Measurements from ENCODE around the gene LANCL3.

LANCL3 gene

GRCh38 chrX:37717708-37718107 is 146.2 kb downstream of the LANCL3 start:
- Histone ChIP-seq H3K36me3 (no peaks in the 10 kb centered on the region), H3K4me1 (ENCODE audit: control insufficient read depth in 1 of 2, insufficient read depth in 1 of 2, low read depth in 1 of 2, low read length in 1 of 2) (no peaks in the 10 kb centered on the region), H3K9me3 (no peaks in the 10 kb centered on the region), H3K4me3 (ENCODE audit: low read depth in 1 of 2, low read length in 1 of 2) (no peak overlapping the region), H3K27me3 (no peaks in the 10 kb centered on the region), H3K27ac (no peak overlapping the region)
- TF ChIP-seq CTCF (IDR thresholded peaks at IDR 0.05), result no peak

- Histone ChIP-seq H3K4me1 (ENCODE audit: control insufficient read depth in 1 of 2, insufficient read depth in 1 of 2, low read depth in 1 of 2, low read length in 1 of 2) (no peaks in the 10 kb centered on the region), H3K36me3 (no peaks in the 10 kb centered on the region), H3K4me3 (ENCODE audit: low read depth in 1 of 2, low read length in 1 of 2) (no peak overlapping the region), H3K27ac (no peak overlapping the region), H3K27me3 (no peaks in the 10 kb centered on the region), H3K9me3 (no peaks in the 10 kb centered on the region)
- TF ChIP-seq CTCF (IDR thresholded peaks at IDR 0.05), result no peak
Measured at GRCh38 chrX:37722595-37722994, 151.1 kb downstream of the LANCL3 start.

- no peak for TF ChIP-seq CTCF (IDR thresholded peaks at IDR 0.05)
Measured at GRCh38 chrX:37726346-37726745, 154.9 kb downstream of the LANCL3 start.

More at GRCh38 chrX:37726346-37726745, 154.9 kb downstream of the LANCL3 start:
- no peak overlapping the region for H3K27ac ChIP-seq
- no peaks in the 10 kb centered on the region for H3K9me3 ChIP-seq
- H3K4me1 ChIP-seq (ENCODE audit: control insufficient read depth in 1 of 2, insufficient read depth in 1 of 2, low read depth in 1 of 2, low read length in 1 of 2), result no peaks in the 10 kb centered on the region
- H3K36me3 ChIP-seq, result no peaks in the 10 kb centered on the region
- H3K4me3 ChIP-seq (ENCODE audit: low read depth in 1 of 2, low read length in 1 of 2), result no peak overlapping the region
- H3K27me3 ChIP-seq, result no peaks in the 10 kb centered on the region
